ENCODE measurements around the gene CASS4. TPM values are rescaled to one million over a fixed set of nuclear protein-coding genes. Genes with fewer than 3 reads are reported as not detected.

Gene CASS4
- total RNA-seq, 2 experiments from 2014 or later = 0.15 TPM; not detected in 1

- Histone ChIP-seq H3K4me3 (ENCODE audit: low read depth, low read length, poor library complexity, severe bottlenecking) (no peak overlapping the region), H3K4me1 (ENCODE audit: insufficient read depth, low read length, poor library complexity, severe bottlenecking) (peaks cover 10% of the 10 kb centered on the region), H3K79me2 (ENCODE audit: insufficient read depth, low read depth, low read length) (no peaks in the 10 kb centered on the region), H4K20me1 (ENCODE audit: insufficient read depth, low read length) (no peaks in the 10 kb centered on the region), H3K9me2 (ENCODE audit: insufficient read depth, low read length) (no peaks in the 10 kb centered on the region), H2AFZ (ENCODE audit: low read length) (no peak overlapping the region), H3K36me3 (ENCODE audit: insufficient read depth, low read length) (no peaks in the 10 kb centered on the region), H3K27ac (ENCODE audit: low read depth, low read length, poor library complexity, severe bottlenecking) (no peak overlapping the region), H3K9me3 (ENCODE audit: low read length) (no peaks in the 10 kb centered on the region), H3K4me2 (ENCODE audit: low read length) (no peak overlapping the region)
- ChIA-PET POLR2A (interaction anchor here (0.5 kb wide), 1 partner anchor 70 kb away, joined by 3 read pairs; no protein-coding TSS in a partner anchor), CTCF (ENCODE audit: unreplicated experiment) (no interaction called here)
- BruUV-seq (replicated peaks) = no TSS peak
- intact Hi-C loops (cut with micrococcal nuclease; ENCODE audit: unreplicated experiment) = no loop called here
- TF ChIP-seq EZH2phosphoT487 (IDR thresholded peaks at IDR 0.05; ENCODE audit: borderline replicate concordance, low read depth, low read length) = no peak
- TF ChIP-seq CTCF (conservative IDR thresholded peaks at IDR 0.05; ENCODE audit: low read length) = no peak
- DNase-seq (ENCODE audit: low spot score) = no peak
Observed at GRCh38 chr20:56424931-56425330, 12.9 kb downstream of the CASS4 start.

- intact Hi-C loops (cut with micrococcal nuclease; ENCODE audit: unreplicated experiment) = no loop called here
- peaks cover 12% of the 10 kb centered on the region for H3K4me1 ChIP-seq (ENCODE audit: insufficient read depth, low read length, poor library complexity, severe bottlenecking)
- CTCF ChIA-PET (ENCODE audit: unreplicated experiment) = no interaction called here
- POLR2A ChIA-PET = no interaction called here
- H3K4me3 ChIP-seq (ENCODE audit: low read depth, low read length, poor library complexity, severe bottlenecking) = no peak overlapping the region
- BruUV-seq (replicated peaks) = no TSS peak
- H3K27ac ChIP-seq (ENCODE audit: low read depth, low read length, poor library complexity, severe bottlenecking) = no peak overlapping the region
- TF ChIP-seq EZH2phosphoT487 (IDR thresholded peaks at IDR 0.05; ENCODE audit: borderline replicate concordance, low read depth, low read length) = no peak
- TF ChIP-seq CTCF (conservative IDR thresholded peaks at IDR 0.05; ENCODE audit: low read length) = no peak
- H2AFZ ChIP-seq (ENCODE audit: low read length) = no peak overlapping the region
- no peaks in the 10 kb centered on the region for H4K20me1 ChIP-seq (ENCODE audit: insufficient read depth, low read length)
- H3K4me2 ChIP-seq (ENCODE audit: low read length) = no peak overlapping the region
- H3K36me3 ChIP-seq (ENCODE audit: insufficient read depth, low read length) = no peaks in the 10 kb centered on the region
- H3K9me2 ChIP-seq (ENCODE audit: insufficient read depth, low read length) = no peaks in the 10 kb centered on the region
- H3K9me3 ChIP-seq (ENCODE audit: low read length) = no peaks in the 10 kb centered on the region
- no peak for DNase-seq (ENCODE audit: low spot score)
- no peaks in the 10 kb centered on the region for H3K79me2 ChIP-seq (ENCODE audit: insufficient read depth, low read depth, low read length)
Observed at GRCh38 chr20:56426026-56426425, 14.0 kb downstream of the CASS4 start.

DNA sequence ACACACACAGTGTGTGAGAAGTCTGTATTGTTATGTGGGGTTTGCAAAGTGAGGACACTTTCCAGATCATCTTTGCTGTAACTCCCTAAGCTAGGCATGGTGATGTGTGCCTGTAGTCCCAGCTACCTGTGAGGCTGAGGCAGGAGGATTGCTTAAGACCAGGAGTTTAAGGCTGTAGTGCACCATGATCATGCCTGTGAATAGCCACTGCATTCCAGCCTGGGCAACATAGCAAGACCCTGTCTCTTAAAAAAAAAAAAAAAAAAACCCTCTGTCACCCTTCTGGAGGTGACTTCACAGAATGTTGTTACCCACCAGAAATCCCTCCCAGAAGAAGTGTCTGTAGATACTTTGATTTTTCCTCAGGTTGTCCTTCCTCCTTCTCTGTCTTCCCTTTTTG is 14.9 kb downstream of the CASS4 start:
- Histone ChIP-seq H2AFZ (ENCODE audit: low read length) (no peak overlapping the region), H3K79me2 (ENCODE audit: insufficient read depth, low read depth, low read length) (no peaks in the 10 kb centered on the region), H3K9me3 (ENCODE audit: low read length) (no peaks in the 10 kb centered on the region), H3K9me2 (ENCODE audit: insufficient read depth, low read length) (no peaks in the 10 kb centered on the region), H3K36me3 (ENCODE audit: insufficient read depth, low read length) (no peaks in the 10 kb centered on the region), H3K4me3 (ENCODE audit: low read depth, low read length, poor library complexity, severe bottlenecking) (no peak overlapping the region), H3K4me1 (ENCODE audit: insufficient read depth, low read length, poor library complexity, severe bottlenecking) (peaks cover 12% of the 10 kb centered on the region), H4K20me1 (ENCODE audit: insufficient read depth, low read length) (no peaks in the 10 kb centered on the region), H3K27ac (ENCODE audit: low read depth, low read length, poor library complexity, severe bottlenecking) (no peak overlapping the region), H3K4me2 (ENCODE audit: low read length) (no peak overlapping the region)
- no TSS peak for BruUV-seq (replicated peaks)
- POLR2A ChIA-PET = interaction anchor here (0.6 kb wide), 1 partner anchor 14 kb away, joined by 5 read pairs; no protein-coding TSS in a partner anchor
- intact Hi-C loops (cut with micrococcal nuclease; ENCODE audit: unreplicated experiment) = no loop called here
- DNase-seq (ENCODE audit: low spot score) = no peak
- CTCF ChIA-PET (ENCODE audit: unreplicated experiment) = no interaction called here
- TF ChIP-seq EZH2phosphoT487 (IDR thresholded peaks at IDR 0.05; ENCODE audit: borderline replicate concordance, low read depth, low read length) = no peak
- no peak for TF ChIP-seq CTCF (conservative IDR thresholded peaks at IDR 0.05; ENCODE audit: low read length)
